TTC549 (cell line): ENCODE data around the gene KCNQ1OT1.

ENCODE experiments used
- FAIRE-seq: peaks from 2 replicates; lab custom pipeline; 2012; peaks lifted over from hg19 to GRCh38; lab: Jason Lieb, UNC

The KCNQ1OT1 gene

DNA sequence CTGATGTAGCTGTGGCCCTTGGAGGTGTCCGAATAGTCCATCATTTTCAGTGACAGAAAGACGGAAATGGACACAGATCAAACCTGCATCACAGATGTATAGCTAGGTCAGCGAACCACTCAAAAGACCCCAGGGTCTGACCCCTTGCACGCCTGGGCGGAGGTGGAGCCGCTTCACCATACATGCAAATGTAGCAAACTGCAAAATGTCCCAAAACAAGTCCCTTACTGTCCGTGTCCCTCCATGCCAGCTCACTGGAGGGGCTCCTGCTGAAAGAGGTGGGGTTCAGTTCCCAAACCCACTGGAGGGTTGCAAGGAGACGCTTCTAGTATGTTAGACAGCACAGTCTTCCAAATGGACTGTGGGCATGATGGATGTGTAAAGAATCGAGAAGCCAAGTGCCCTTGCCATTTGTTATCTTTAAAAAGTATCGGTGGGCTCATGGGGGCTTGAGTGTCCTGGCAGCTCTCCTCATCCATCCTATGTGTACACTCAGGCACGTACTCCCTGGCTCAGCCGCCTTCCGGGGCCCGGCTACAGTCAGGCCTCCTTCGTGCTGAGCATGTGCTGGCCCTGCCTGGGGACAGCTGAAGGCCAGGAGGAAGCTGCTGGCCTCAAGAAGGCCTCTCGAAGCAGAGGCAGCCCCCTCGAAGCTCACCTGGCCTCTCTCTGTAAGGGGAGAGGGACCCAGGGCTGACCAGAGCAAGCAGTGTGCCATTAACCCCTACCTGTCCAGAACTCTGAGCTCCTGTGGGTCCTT is 20.2 kb upstream of the KCNQ1OT1 start:
- no peak for FAIRE-seq

DNA sequence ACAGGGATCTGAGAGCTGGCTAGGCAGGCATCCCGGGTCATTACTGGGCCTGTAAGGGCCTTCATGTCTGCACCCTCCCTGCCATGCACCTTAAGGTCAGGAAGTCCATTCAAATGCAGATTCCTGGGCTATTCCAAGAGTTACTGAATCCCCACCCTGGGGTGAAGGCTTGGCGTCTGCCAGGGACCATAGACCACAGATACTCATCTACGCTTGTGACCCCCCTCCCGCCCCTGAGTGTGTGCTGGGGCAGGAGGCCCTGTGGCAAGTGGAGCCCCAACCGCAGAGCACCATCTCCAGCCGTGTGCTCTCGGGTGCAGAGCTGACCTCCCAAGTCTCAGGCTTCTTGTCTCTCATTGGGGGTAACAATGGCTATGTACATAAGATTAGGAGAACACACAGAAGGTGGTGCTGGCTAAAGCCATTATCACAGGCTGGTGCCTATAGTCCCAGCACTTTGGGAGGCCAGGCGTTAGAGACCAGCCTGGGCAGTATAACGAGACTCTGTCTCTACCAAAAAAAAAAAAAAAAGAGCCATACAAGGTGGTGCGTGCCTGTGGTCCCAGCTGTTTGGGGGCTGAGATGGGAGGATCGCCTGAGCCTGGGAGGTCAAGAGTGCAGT is 19.1 kb upstream of the KCNQ1OT1 start:
- no peak for FAIRE-seq

DNA sequence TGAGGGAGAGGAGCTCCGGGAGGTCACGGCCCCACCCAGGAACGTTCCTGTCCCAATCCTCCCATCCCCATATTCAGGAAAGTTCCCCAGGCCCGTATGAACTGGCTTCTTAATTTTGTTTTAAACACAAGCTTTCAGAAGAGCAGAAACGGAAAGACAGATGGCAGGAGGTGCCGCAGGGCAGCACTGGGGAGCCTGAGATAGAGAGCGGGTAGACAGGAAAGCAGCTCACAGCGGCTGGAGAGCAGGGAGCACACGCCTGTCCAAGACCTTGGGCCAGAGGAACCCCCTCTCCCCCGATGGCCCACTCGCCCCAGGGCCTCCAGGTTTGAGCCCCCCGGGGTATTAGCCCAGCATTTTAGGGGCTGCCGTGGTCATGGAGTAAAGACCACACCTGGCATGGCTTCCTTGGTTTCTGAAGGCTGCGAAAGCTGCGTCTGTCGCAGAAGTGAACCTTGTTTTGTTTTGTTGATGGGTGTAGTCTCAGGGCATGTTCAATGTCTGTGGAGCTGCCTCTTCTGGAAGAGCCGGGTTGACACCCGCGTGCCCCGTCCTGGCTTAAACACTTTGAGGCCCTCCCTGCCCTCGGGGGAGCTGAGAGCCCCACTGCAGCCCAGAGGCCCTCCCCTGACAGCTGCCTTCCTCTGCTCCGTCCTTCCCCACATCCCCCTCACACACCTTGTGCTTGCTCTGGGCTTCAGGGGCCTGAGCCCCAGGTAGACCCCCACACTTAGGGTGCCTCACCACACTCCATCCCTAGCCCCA is 17.9 kb upstream of the KCNQ1OT1 start:
- FAIRE-seq, result no peak

DNA sequence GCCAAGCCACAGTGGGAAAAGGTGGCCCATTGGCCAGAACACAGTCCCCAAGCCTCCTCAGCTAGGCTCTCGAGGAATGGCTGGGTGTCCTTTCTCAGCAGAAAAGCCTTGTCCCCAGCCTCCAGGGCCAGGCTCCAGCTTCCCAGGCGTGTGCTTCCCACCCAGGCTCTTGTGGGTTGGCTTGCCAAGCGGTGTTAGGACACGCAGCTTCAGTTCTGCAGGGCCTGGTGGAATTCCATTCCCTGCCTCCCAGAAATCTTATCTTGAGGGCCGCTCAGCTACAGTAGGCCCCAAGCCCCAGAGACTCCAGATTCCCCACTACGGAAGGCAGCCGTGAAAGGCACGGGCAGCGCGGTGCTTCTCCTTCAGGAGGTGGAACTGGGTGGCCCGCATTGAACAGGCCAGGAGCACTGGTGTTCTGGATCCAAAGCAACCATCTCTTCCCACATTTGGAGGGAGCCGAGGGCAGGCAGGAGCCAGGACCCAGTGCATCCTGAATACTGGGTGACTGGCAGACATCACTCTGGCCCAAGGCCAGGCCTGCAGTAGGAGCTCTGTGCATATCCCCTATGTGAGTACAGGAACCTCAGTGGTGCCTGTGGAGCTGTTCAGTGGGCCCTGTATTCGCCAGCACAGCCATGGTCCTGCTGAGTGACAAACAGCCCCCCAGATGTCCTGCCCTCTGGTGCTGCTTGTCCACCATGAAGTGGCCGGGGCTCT is 16.7 kb upstream of the KCNQ1OT1 start:
- no peak for FAIRE-seq

DNA sequence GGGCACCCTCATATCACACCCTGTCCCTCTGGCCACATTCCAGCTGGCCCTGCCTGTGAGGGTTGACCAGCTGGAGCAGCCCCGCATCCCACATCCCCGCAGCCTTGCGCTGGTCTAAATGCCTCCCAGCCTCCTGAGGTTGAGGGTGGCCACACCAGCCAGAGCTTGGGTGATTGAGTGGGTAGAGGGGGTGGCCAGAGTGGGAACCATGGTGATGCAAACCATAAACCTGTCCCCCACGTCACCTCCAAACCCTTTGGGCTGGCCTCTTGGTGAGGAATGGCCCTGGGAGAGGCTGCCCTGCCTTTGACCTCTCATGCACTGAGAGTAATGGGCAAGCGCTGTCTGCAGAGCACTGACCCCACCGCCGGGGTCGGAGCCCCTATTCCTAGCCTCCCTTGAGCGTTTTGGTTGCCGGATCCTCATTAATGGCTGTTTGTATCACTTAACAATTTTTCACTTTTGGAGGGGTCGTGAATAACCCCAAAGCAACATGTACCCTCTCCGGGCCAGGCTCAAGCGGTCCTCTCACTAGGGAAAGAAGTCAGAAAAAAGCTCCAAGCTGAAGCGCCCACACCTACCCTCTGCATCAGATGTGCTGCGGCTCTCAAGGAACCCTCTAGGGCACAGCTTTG is 16.0 kb upstream of the KCNQ1OT1 start:
- FAIRE-seq, result no peak

DNA sequence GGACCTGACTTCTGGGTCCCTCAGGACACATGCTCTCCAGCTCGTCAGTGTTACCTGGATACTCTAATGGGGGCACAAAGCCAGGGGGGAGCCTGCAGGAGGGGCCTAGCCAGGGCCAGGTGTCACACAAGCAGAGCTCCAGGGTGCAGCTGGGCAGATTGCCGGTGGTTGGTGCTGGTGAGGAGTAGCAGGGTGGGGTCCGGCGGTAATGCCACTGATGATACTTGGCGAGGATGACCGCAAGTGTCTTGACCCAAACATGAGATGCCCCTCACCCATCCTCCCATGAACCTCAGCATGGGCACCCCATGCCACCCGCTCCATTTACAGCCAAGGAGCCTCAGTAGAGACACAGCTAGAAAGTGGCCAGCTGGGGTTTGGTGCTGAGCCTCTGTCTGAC is 15.1 kb upstream of the KCNQ1OT1 start:
- FAIRE-seq, result no peak

DNA sequence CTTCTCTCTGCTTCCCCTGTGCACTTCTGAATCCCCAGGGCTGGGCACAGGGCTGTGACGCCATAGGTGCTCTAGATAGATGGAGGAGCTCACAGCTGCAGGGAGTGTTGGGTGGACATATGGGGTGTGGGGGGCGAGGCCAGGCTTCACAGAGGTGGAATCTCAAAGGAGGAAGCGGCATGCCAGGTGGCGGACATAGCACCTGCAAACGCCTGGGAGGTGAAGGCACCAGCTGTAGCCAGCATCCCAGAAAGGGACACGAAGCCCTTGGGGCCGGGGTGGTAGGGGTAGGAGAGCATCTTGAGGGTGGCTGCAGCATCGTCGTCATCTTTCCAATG is 14.6 kb upstream of the KCNQ1OT1 start:
- FAIRE-seq, result no peak

DNA sequence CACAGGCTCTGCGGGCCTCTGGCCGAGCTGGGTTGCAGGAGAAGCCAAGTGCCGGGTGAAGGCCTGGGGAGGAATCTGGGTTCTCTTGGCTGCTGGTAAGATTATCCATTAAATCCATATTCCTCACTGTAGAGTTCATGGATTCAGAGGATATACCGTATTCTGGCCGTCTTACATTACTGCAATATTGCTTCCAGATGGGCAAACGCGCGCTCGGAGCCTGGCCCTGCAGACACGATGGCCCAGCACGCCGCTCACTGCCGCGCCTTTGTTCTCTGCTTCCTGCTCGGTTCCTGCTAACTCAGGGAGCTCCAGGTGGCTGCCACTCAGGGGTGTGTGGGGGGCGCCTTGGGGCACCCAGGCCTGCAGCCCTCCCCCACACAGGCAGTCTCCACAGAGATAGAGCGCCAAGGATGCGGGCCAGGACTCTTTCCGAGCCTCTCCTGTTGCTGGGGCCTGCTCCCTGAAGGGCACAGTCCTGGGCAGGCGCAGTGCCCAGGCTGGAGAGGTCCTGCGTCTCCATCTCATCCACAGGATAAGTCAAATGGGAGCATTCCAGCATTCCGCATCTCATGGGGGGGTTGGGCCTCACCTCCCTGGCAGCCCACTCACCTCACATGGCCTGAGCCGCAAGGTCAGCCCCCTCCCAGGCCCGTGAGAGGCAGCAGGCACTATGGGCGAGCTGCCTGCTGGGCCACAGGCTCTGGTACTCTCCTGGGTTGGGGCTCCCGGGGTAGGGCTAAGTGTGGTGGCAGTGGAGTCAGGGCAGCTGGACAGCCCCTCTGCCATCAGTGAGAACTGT is 14.1 kb upstream of the KCNQ1OT1 start:
- no peak for FAIRE-seq

DNA sequence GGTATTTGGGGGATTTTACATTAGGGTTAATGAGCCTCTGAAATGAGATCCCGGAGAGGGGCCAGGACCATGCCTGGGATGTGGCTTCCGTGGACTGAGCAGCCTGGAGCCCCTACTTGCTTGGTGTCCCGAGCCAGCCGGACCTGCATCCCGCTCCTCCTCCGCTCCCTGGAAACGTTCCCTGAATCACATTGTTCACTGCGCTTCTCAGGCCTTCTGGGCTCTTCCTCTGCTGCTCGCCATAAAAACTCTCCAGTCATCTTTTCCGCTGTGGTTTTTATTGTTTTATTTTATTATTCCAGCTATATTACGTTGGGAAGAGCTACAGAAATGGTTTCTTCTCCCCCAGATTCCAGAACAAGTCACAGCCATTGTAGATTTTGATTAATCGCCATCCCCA is 13.3 kb upstream of the KCNQ1OT1 start:
- FAIRE-seq, result no peak

DNA sequence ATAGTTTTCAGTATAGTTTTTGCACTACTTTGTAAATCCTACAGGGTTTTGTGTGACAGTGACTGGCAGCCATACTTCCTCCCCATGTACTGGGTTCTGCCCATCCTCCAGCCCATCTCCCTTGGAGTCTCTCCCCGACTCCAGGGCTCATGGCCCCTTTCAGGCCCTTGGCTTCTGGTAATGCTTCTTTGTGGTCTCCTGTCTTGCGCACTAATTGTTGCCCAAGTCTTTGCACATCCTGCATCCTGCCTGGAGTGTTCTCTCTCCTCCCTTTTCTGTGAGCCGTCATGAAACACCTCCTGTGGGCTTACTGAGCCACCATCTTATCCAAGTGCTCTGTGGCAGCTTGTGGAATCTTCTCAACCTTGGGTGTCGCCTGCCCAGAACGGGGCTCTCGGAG is 11.4 kb upstream of the KCNQ1OT1 start:
- FAIRE-seq, result no peak

DNA sequence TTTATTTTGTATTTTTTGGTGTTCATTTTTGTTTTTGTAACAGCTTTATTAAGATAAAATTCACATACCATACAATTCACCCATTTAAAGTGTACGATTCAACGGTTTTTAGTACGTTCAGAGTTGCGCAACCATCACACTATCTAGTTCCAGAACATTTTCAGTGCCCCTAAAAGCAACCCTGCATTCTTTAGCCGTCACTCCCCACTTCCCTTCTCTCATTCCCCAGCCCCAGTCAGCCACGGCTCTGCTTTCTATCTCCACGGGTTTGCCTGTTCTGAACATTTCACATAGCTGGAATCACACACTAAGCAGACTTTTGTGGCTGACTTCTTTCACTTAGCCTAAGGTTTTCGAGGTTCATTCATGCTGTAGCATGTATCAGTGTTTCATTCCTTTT is 9.6 kb upstream of the KCNQ1OT1 start:
- FAIRE-seq, result no peak

DNA sequence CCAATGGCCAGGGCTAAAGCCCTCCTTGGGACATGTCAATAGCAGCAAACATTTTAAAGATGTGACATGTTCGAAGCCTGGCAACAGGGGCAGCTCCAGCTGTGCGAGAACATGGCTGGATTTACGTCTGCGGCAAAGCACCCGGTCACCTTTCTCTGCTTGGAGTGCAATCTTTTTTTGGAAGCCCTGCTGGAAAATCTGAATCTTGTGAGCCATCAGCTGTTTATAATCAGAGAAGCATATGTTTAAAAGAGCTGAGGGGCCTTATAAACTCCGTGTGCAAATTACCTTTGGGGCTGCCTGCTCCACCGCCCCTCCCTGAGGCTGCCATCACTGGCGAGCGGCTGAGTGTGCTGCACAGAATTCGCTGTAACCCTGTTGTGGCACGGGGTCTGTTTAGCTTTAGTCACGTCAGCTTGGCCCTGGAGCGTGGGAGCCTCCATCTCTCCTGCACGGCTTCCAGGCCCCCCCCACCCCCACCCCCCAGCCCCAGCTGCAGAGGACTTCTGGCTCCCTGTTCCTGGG is 9.0 kb upstream of the KCNQ1OT1 start:
- no peak for FAIRE-seq

DNA sequence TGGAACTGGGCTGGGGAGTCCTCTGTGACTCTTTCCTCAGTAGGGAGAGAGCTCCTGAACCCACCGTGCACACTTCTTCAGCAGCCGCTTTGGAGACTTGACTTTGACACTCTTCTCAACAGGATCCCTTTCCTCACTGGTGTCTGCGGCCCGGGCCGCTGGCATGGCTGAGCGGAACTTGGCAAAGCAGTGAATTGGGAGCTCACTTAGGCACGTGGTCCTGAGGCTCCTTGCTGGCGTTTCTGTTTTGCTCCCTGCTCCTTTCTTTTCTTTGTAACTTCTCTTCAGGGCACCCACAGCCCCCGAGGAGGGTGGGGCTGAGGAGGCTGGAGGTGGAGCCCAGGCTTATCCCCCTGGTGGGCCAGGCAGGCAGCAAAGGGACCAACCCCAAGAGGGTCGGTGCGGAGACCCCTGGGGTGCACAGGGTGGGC is 8.4 kb upstream of the KCNQ1OT1 start:
- no peak for FAIRE-seq

DNA sequence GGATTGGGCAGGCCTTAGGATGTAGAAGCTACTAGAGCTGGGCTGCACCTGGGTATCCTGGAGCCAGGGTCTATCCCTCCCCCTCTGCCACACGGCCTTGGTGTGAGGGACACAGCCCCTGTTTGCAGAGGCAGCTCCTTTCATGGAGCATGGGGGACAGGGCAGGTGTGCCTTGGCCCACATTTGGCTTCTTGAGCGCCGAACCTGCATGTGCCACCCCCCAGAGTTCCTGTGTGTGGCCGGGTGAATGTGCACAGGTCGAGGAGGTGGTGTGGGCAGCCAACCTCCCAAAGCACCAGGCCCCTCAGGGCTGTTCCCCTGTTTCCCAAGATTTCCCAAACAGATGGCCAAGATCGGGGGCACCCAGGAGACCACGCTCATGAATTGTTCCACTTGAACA is 7.9 kb upstream of the KCNQ1OT1 start:
- FAIRE-seq, result no peak

DNA sequence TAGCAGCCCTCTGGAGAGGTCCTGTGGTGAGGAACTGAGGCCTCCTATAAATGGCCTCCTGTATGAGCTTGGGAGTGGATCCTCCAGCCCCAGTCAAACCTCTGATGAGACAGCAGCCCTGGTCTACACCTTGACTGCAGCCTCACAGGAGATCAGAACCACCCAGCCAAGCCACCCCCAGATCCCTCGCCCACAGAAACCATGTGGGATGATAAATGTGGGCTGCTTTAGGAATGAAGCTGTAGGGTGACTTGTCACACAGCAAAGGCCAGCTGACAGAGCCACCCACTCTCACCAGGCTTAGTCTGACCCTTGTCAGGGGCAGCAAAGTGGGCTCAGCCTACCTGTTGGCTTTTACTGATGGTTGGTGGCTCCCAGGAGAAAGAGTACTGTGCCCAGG is 6.5 kb upstream of the KCNQ1OT1 start:
- FAIRE-seq, result no peak

DNA sequence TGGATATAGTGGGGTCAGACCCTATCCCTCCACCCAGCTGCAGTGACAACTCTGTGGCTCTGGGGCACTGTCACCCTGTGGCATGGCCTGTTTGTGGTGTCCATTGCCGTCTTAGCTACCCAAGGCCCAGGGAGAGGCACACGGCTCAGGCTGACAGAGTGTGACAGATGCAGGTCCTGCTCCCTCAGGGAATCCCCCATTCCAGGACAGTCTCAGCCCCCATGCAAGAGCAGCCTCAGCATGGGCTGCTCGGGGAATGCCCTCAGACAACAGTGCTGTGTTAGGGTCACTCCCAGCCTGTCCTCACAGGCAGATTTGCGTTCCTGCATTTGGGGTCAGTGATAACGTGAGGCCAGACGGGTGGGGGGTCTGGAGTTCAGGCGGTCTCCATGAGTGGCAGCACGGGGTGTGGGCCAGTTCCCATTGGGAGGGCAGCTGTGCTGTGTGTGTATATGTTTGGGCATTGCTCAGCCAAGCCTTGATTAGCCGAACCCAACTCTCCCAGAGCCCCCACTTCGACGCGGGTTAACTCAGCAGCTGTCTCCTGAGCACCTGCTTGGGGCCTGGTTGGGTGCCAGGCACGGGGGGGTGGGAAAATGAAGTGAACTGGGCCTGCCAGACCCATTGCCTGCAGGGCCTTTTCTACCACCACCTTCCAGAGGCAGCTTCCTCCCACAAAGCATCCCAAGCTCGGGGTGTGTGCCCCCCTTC is 5.3 kb upstream of the KCNQ1OT1 start:
- no peak for FAIRE-seq

DNA sequence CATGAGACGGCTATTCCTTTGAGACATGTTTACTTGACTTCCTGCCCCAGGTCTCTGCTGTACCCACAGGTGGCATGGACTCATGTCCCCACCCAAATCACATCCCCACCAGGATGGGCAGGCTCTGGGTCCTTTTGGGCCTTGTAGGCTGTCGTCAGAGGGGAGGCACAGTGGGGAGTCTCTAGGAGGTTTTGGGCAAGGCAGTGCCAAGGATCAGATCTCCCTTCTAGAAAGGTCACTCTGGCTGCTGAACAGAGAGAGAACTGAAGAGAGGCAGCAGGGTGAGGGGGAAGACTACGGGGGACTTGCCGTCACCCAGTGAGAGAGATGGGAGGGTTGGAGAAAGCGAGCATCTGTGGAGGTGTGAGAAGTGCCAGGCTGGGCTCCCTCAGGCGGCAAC is 4.6 kb upstream of the KCNQ1OT1 start:
- no peak for FAIRE-seq

DNA sequence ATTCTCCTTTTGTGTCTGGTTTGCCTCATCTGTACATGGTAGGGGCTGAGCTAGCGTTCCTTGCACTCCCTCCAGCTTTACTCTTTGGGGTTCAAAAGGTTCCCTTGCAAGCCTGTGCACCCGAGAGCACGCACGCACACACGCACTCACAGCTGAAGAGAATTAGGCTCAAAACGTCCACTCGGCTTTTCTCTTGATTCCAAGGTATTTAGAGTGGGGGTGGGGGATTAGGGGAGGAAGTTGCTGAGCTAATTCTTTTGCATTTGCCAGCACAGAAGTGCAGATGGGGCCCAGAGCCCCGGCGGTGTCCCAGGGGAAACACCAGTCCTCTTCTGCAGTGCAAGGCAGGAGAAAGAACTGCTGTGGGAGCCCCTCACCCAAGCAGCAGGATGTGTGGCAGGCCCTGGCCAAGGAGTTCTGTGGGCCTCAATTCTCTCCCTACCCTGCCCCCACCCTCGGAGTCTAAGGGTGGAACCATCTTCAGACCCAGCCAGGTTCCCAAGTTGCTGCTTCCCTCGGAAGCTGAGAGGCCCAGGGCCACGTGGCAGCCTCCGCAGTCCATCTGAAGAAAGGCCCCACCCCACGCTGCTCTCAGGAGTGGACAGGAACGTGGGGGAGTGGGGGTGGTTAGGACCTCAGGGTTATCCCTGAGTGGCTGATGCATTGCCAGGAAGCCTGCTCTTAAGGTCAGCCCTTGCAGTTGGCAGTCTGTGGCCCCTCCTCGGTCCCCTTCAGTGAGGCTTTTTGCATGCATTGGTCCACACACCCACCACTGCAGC is 3.8 kb upstream of the KCNQ1OT1 start:
- no peak for FAIRE-seq

DNA sequence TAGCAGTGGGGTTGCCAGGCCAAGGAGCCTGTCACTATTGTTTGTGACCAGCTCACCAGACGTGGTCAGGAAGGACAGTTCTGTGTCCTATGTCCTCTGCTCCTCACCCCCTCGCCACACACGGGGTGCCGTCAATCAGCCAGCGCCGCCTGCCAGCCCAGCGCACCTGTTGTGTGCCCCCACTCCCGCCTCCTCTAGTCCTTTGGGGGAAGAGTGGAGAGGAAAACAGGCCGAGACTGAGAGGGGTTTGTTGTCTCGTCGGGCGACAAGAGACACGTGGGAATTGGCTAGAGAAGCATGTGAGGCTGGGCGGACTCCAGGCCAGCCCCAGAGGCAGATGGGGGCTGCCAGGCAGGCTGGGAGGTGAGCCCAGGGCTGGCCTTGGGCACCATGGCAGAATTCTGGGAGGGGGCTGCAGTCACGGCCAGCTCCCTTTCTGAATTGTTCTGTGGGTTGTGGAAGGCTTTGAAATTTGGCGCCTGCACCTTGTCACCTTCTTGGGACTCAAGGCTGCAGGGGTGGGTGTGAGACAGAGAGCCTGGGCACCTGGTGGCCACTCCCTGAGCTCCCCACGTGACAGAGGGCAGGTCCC is 3.1 kb upstream of the KCNQ1OT1 start:
- no peak for FAIRE-seq
